Esophagus muscularis mucosa (tissue), 4 donors: Measurements from ENCODE around the gene KYAT1. TPM values are rescaled to one million over a fixed set of nuclear protein-coding genes. Genes with fewer than 3 reads are reported as not detected.

Experiments
- DNase-seq: peaks from one replicate; pipeline ENCODE4 v3.0.0-alpha.2; 2017; ENCODE audit errors: extremely low spot score
- H3K27ac ChIP-seq, 4 donors: fragments of 200-600 bp; sonication (generic); replicated peaks in 1 of 4; 1 replicate in 3 of 4; 2 replicates in 1 of 4; pipeline ENCODE4 v1.5.1; 2016 to 2019; ENCODE audit warnings: mild to moderate bottlenecking in 1 of 4
- H3K27me3 ChIP-seq, 4 donors: fragments of 200-600 bp; sonication (generic); one replicate each; pipeline versions ENCODE4 v1.5.1 to v1.6.0; 2016 to 2019
- H3K36me3 ChIP-seq, 4 donors: fragments of 200-600 bp; sonication (generic); one replicate each; pipeline ENCODE4 v1.5.1; 2016 to 2019
- H3K4me1 ChIP-seq, 4 donors: fragments of 200-600 bp; sonication (generic); one replicate each; pipeline ENCODE4 v1.5.1; 2016 to 2019
- H3K4me3 ChIP-seq, 4 donors: fragments of 200-600 bp; sonication (generic); 1 replicate in 2 of 4; 2 replicates in 2 of 4; pipeline ENCODE4 v1.5.1; 2016 to 2019; ENCODE audit warnings: mild to moderate bottlenecking in 4 of 4, moderate library complexity in 1 of 4
- H3K9me3 ChIP-seq, 4 donors: fragments of 200-600 bp; sonication (generic); 1 replicate in 3 of 4; 2 replicates in 1 of 4; pipeline ENCODE4 v1.5.1; 2016 to 2019
- EP300 ChIP-seq: sonication (generic); formaldehyde crosslinking; IDR thresholded peaks from one replicate; pipeline ENCODE4 v1.6.1; 2017; ENCODE audit warnings: antibody characterized with exemption
- POLR2A ChIP-seq: fragments of 450-650 bp; IDR thresholded peaks from one replicate; pipeline ENCODE4 v1.6.1; 2017; ENCODE audit warnings: antibody characterized with exemption, moderate library complexity, mild to moderate bottlenecking, low read depth
- POLR2AphosphoS5 ChIP-seq, 2 donors: sonication (generic); formaldehyde crosslinking; IDR thresholded peaks; one replicate each; pipeline ENCODE4 v1.6.1; 2017; ENCODE audit warnings: antibody characterized with exemption in 2 of 2
- WGBS: methylation state at CpG from one replicate; pipeline ENCODE4 v1.1.5; 2018; 5-methylcytosine and 5-hydroxymethylcytosine counted together
- intact Hi-C: fragments of 100-400 bp; cut with DNase I; formaldehyde crosslinking; loops from one replicate; pipeline ENCODE4 v1.15.1; 2023
- total RNA-seq, 4 donors: library from RNA; depleted of rRNA; stranded (reverse); fragments of >200 nt; gene quantifications; one replicate each; pipeline versions ENCODE4 v1.1.0 to v1.2.1, GENCODE V29; 2016
- TF ChIP-seq, protein P1 (sequence below), 3 experiments: fragments of 200-600 bp in 2 of 3; fragments of 450-650 bp in 1 of 3; sonication (generic) in 2 of 3; IDR thresholded peaks; one replicate each; pipeline ENCODE4 v1.5.1; 2017 to 2019; ENCODE audit warnings: antibody characterized with exemption in 3 of 3, mild to moderate bottlenecking in 2 of 3, moderate library complexity in 1 of 3

Gene KYAT1
- total RNA-seq, 4 donors from 2014 or later, result 4.3 to 8.4 (median 6.2) TPM

DNA sequence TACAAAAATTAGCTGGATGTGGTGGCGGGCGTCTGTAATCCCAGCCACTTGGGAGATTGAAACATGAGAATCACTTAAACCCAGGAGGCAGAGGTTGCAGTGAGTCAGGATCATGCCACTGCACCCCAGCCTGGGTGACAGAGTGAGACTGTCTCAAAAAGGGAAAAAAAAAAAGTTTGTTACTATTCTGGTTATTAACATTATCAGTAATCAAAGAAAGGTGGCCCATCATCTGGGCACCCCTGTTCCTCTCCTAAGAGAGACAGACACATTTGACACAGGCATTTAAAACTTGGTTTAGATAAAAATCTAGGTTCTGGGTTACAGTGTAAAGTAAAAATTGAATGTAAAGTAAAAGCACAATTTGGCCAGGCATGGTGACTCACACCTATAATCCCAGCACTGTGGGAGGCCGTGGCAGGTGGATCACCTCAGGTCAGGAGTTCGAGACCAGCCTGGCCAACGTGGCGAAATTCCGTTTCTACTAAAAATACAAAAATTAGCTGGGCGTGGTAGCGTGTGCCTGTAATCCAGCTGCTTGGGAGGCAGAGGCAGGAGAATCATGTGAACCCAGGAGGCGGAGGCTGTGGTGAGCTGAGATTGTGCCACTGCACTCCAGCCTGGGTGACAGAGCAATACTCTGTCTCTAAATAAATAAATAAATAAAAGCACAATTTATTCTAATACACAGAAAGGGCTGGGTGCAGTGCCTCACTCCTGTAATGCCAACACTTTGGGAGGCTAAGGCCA, 22.3 kb upstream of the KYAT1 start:
- Histone ChIP-seq H3K9me3 (no peaks in the 10 kb centered on the region), H3K36me3 (peaks cover 21 to 60% (median 45%) of the 10 kb centered on the region in 4 donors), H3K27ac (peak overlapping the region in 2 of 4 donors; percentile 45 to 72), H3K4me1 (peaks cover 31 to 46% (median 41%) of the 10 kb centered on the region in 4 donors), H3K27me3 (no peaks in the 10 kb centered on the region), H3K4me3 (no peak overlapping the region)
- TF ChIP-seq EP300, result no peak
- TF ChIP-seq, protein P1, sequence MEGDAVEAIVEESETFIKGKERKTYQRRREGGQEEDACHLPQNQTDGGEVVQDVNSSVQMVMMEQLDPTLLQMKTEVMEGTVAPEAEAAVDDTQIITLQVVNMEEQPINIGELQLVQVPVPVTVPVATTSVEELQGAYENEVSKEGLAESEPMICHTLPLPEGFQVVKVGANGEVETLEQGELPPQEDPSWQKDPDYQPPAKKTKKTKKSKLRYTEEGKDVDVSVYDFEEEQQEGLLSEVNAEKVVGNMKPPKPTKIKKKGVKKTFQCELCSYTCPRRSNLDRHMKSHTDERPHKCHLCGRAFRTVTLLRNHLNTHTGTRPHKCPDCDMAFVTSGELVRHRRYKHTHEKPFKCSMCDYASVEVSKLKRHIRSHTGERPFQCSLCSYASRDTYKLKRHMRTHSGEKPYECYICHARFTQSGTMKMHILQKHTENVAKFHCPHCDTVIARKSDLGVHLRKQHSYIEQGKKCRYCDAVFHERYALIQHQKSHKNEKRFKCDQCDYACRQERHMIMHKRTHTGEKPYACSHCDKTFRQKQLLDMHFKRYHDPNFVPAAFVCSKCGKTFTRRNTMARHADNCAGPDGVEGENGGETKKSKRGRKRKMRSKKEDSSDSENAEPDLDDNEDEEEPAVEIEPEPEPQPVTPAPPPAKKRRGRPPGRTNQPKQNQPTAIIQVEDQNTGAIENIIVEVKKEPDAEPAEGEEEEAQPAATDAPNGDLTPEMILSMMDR (IDR thresholded peaks at IDR 0.05), result no peak
- TF ChIP-seq POLR2AphosphoS5 (IDR thresholded peaks at IDR 0.05), result no peak
- no peak for TF ChIP-seq POLR2A
- WGBS, result 87% methylated on average over 10 of the region's 10 CpGs
- no peak for DNase-seq
- intact Hi-C loops, result no loop called here

GRCh38 chr9:128903079-128903461, 21.3 kb upstream of the KYAT1 start:
- Histone ChIP-seq H3K27me3 (no peaks in the 10 kb centered on the region), H3K4me1 (peaks cover 40 to 54% (median 49%) of the 10 kb centered on the region in 4 donors)

GRCh38 chr9:128902351-128903078, 20.8 kb upstream of the KYAT1 start:
- intact Hi-C loops, result no loop called here
- Histone ChIP-seq H3K4me1 (peaks cover 41 to 54% (median 49%) of the 10 kb centered on the region in 4 donors), H3K27ac (peak overlapping the region; percentile 45 to 72 (median 56)), H3K36me3 (peaks cover 6 to 58% (median 38%) of the 10 kb centered on the region in 4 donors), H3K27me3 (no peaks in the 10 kb centered on the region), H3K4me3 (no peak overlapping the region), H3K9me3 (no peaks in the 10 kb centered on the region)
- no peak for DNase-seq
- peak; percentile 52 to 58 for TF ChIP-seq POLR2AphosphoS5 (IDR thresholded peaks at IDR 0.05)
- TF ChIP-seq POLR2A, result no peak
- 67% methylated on average over 19 of the region's 23 CpGs for WGBS

More at GRCh38 chr9:128903079-128903461, 21.3 kb upstream of the KYAT1 start:
- WGBS, result 97% methylated on average over 2 of the region's 2 CpGs
- H3K36me3 ChIP-seq, result peaks cover 12 to 60% (median 42%) of the 10 kb centered on the region in 4 donors
- peak overlapping the region; percentile 45 to 72 (median 56) for H3K27ac ChIP-seq
- H3K4me3 ChIP-seq, result no peak overlapping the region
- no peak for DNase-seq
- H3K9me3 ChIP-seq, result no peaks in the 10 kb centered on the region
- TF ChIP-seq, protein P1 (IDR thresholded peaks at IDR 0.05), result no peak
- TF ChIP-seq POLR2A, result no peak
- no peak for TF ChIP-seq POLR2AphosphoS5 (IDR thresholded peaks at IDR 0.05)
- TF ChIP-seq EP300, result no peak
- intact Hi-C loops, result no loop called here

- peaks cover 41 to 54% (median 49%) of the 10 kb centered on the region in 4 donors for H3K4me1 ChIP-seq
- H3K9me3 ChIP-seq, result no peaks in the 10 kb centered on the region
- WGBS, result 88% methylated on average over 4 of the region's 5 CpGs
Measured at GRCh38 chr9:128901822-128902221, 20.1 kb upstream of the KYAT1 start.

More at GRCh38 chr9:128901822-128902221, 20.1 kb upstream of the KYAT1 start:
- TF ChIP-seq EP300 (no peak), POLR2AphosphoS5 (IDR thresholded peaks at IDR 0.05) (no peak), POLR2A (no peak)
- TF ChIP-seq, protein P1 (IDR thresholded peaks at IDR 0.05), result no peak
- intact Hi-C loops, result no loop called here
- Histone ChIP-seq H3K27me3 (no peaks in the 10 kb centered on the region), H3K36me3 (peaks cover 0 to 58% (median 39%) of the 10 kb centered on the region in 4 donors), H3K4me3 (no peak overlapping the region), H3K27ac (peak overlapping the region; percentile 23 to 72 (median 56))
- no peak for DNase-seq
